Neural cell (in vitro differentiated cells): ENCODE data around the gene SLC9A3. TPM values are rescaled to one million over a fixed set of nuclear protein-coding genes. Genes with fewer than 3 reads are reported as not detected.
"Not testable (repeated sequence)": the region's sequence is repeated elsewhere in the genome, so short reads cannot be mapped to it uniquely, and the experiment has no call there.

Experiments
- H2AFZ ChIP-seq: fragments of 200-600, 300-800 bp; sonication (generic), shearing (Covaris generic); 2 replicates; pipeline ENCODE4 v1.6.0; 2014; ENCODE audit warnings: low read depth, mild to moderate bottlenecking, antibody characterized with exemption, low read length, moderate library complexity
- H3F3A ChIP-seq: fragments of 200-600 bp; shearing (Covaris generic); 2 replicates; pipeline ENCODE4 v1.6.1; 2016; ENCODE audit warnings: mild to moderate bottlenecking, moderate library complexity, mixed read lengths, antibody characterized with exemption, low read length; ENCODE audit not compliant: insufficient read depth, poor library complexity, severe bottlenecking
- H3K27ac ChIP-seq: fragments of 200-600, 300-800 bp; sonication (generic), shearing (Covaris generic); 2 replicates; pipeline ENCODE4 v1.5.1; 2014; ENCODE audit warnings: mild to moderate bottlenecking, low read length, moderate library complexity
- H3K27me3 ChIP-seq: fragments of 300-800, 200-600 bp; sonication (generic), shearing (Covaris generic); 2 replicates; pipeline ENCODE4 v1.6.0; 2014; ENCODE audit warnings: mild to moderate bottlenecking, low read depth, low read length, moderate library complexity; ENCODE audit not compliant: insufficient read depth
- H3K36me3 ChIP-seq: fragments of 300-800, 200-600 bp; sonication (generic), shearing (Covaris generic); 2 replicates; pipeline ENCODE4 v1.5.1; 2014; ENCODE audit warnings: mild to moderate bottlenecking, antibody characterized with exemption, low read length, moderate library complexity; ENCODE audit not compliant: insufficient read depth
- H3K4me2 ChIP-seq: fragments of 300-800, 200-600 bp; sonication (generic), shearing (Covaris generic); 2 replicates; pipeline ENCODE4 v1.6.0; 2014; ENCODE audit warnings: mild to moderate bottlenecking, low read length
- H3K4me3 ChIP-seq: fragments of 300-800, 200-600 bp; sonication (generic), shearing (Covaris generic); 2 replicates; pipeline ENCODE4 v1.5.1; 2014; ENCODE audit warnings: mild to moderate bottlenecking, low read length, moderate library complexity
- H3K79me2 ChIP-seq: fragments of 200-600 bp; shearing (Covaris generic); replicated peaks from 2 replicates; pipeline ENCODE4 v1.6.0; 2014; ENCODE audit warnings: mild to moderate bottlenecking, low read length, moderate library complexity; ENCODE audit not compliant: insufficient read depth
- H3K9ac ChIP-seq: fragments of 300-800, 200-600 bp; sonication (generic), shearing (Covaris generic); 2 replicates; pipeline ENCODE4 v1.6.1; 2016; ENCODE audit warnings: mild to moderate bottlenecking, low read length, mixed read lengths
- H3K9me2 ChIP-seq: fragments of 200-600 bp; shearing (Covaris generic); 2 replicates; pipeline ENCODE4 v1.6.1; 2016; ENCODE audit warnings: mild to moderate bottlenecking, low read length, mixed read lengths; ENCODE audit not compliant: insufficient read depth
- H3K9me3 ChIP-seq: fragments of 200-600, 300-800 bp; sonication (generic), shearing (Covaris generic); 2 replicates; pipeline ENCODE4 v1.6.1; 2016; ENCODE audit warnings: mild to moderate bottlenecking, mixed run types, low read length, moderate library complexity, mixed read lengths
- H4K20me1 ChIP-seq: fragments of 200-600 bp; shearing (Covaris generic); 2 replicates; pipeline ENCODE4 v1.6.1; 2016; ENCODE audit warnings: mild to moderate bottlenecking, mixed run types; ENCODE audit not compliant: insufficient read depth
- CTCF ChIP-seq: fragments of 450-650 bp; IDR thresholded peaks from 2 replicates; pipeline ENCODE4 v1.5.1; 2014; ENCODE audit warnings: antibody characterized with exemption, mild to moderate bottlenecking, moderate library complexity; ENCODE audit not compliant: poor library complexity, severe bottlenecking
- EP300 ChIP-seq: fragments of 450-650 bp; conservative IDR thresholded peaks from 2 replicates; pipeline ENCODE4 v1.6.1; 2014; ENCODE audit warnings: antibody characterized with exemption, mild to moderate bottlenecking, moderate library complexity; ENCODE audit not compliant: poor library complexity, severe bottlenecking
- EZH2 ChIP-seq: fragments of 200-600, 300-800 bp; shearing (Covaris generic), sonication (generic); IDR thresholded peaks from 2 replicates; pipeline ENCODE4 v1.6.1; 2014; ENCODE audit warnings: antibody characterized with exemption, low read length, borderline replicate concordance, mild to moderate bottlenecking; ENCODE audit not compliant: insufficient read depth, poor library complexity, severe bottlenecking
- MXI1 ChIP-seq: fragments of 450-650 bp; conservative IDR thresholded peaks from 2 replicates; pipeline ENCODE4 v1.6.1; 2014; ENCODE audit warnings: antibody characterized with exemption, mild to moderate bottlenecking; ENCODE audit not compliant: poor library complexity, severe bottlenecking
- POLR2AphosphoS5 ChIP-seq: IDR thresholded peaks from 2 replicates; pipeline ENCODE4 v1.6.1; 2012
- RAD21 ChIP-seq: fragments of 450-650 bp; conservative IDR thresholded peaks from 2 replicates; pipeline ENCODE4 v1.6.1; 2014; ENCODE audit warnings: antibody characterized with exemption, mild to moderate bottlenecking, moderate library complexity
- SMC3 ChIP-seq: fragments of 450-650 bp; conservative IDR thresholded peaks from 2 replicates; pipeline ENCODE4 v1.6.1; 2014; ENCODE audit warnings: antibody characterized with exemption, mild to moderate bottlenecking, moderate library complexity; ENCODE audit not compliant: poor library complexity
- TAF1 ChIP-seq: IDR thresholded peaks from 2 replicates; pipeline ENCODE4 v1.6.1; 2012; ENCODE audit warnings: low read depth
- polyA plus RNA-seq: library from polyadenylated mRNA; depleted of rRNA; stranded (reverse); fragments of >200 nt; gene quantifications from 2 replicates; pipeline ENCODE4 v1.2.3, GENCODE V29; 2014
- TF ChIP-seq, protein P1 (sequence below): IDR thresholded peaks from 2 replicates; pipeline ENCODE4 v1.6.1; 2012; ENCODE audit warnings: borderline replicate concordance

Gene SLC9A3
- polyA plus RNA-seq, 1 donor from 2014 or later: 4.0 TPM

DNA sequence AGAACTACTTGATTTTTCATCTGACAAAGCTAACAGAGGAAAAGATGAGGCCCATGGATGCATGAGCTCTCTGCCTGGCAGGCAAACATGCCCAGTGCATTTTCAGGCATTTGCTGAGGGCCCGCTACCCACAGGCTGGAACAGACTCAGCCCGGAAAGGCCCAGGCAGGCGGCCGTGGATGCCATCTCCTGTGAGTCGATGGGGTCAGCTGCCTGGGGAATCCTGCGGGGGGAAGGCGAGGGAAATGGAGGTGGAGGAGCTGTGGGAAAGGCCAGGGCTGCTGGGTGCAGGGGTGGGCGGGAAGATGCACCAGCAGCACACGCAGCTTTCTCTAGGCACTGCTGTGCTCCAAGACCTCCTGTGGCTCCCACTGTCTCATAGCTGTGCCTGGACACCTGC is 13.7 kb downstream of the SLC9A3 start:
- no peaks in the 10 kb centered on the region for H3K27me3 ChIP-seq
- no peaks in the 10 kb centered on the region for H3K36me3 ChIP-seq
- H3K4me2 ChIP-seq: no peak overlapping the region
- no peaks in the 10 kb centered on the region for H3F3A ChIP-seq
- H3K9ac ChIP-seq: no peak overlapping the region
- H3K9me2 ChIP-seq: no peaks in the 10 kb centered on the region
- no peak overlapping the region for H3K4me3 ChIP-seq
- H3K79me2 ChIP-seq: no peaks in the 10 kb centered on the region
- H2AFZ ChIP-seq: no peak overlapping the region
- no peaks in the 10 kb centered on the region for H3K9me3 ChIP-seq
- TF ChIP-seq EP300: no peak
- TF ChIP-seq CTCF: no peak
- H3K27ac ChIP-seq: no peak overlapping the region
- H4K20me1 ChIP-seq: no peaks in the 10 kb centered on the region

DNA sequence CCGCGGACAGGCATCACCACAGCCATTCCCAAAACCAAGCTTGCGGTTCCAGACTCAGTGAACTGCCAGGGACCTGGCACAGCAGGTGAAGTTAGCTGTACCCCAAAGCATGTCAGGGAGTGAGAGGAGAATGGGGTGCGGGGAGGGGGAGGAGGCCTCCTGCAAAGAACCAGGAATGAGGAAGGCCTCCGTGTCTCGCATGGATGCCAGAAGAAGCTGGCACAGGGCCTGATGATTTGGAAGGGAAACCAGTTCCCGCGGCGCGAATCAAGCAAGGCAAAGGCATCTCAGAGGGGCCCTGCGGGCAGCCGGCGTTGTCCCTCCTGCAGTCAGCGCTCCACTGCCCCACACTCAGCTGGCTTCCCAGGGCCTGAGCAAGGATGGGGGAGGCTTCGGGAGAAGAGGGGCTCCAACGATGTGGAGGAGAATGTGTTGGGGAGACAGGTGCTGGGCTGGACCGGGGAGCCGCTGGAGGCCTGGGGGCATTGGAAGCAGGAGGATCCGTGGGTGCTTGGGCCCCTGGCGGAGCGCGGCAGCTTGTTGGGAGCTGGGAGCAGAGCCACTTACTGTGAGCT is 14.6 kb downstream of the SLC9A3 start:
- no peak overlapping the region for H3K4me2 ChIP-seq
- H3K79me2 ChIP-seq: no peaks in the 10 kb centered on the region
- H3K9me3 ChIP-seq: no peaks in the 10 kb centered on the region
- no peak overlapping the region for H3K27ac ChIP-seq
- H3K36me3 ChIP-seq: no peaks in the 10 kb centered on the region
- TF ChIP-seq CTCF: no peak
- TF ChIP-seq, protein P1, sequence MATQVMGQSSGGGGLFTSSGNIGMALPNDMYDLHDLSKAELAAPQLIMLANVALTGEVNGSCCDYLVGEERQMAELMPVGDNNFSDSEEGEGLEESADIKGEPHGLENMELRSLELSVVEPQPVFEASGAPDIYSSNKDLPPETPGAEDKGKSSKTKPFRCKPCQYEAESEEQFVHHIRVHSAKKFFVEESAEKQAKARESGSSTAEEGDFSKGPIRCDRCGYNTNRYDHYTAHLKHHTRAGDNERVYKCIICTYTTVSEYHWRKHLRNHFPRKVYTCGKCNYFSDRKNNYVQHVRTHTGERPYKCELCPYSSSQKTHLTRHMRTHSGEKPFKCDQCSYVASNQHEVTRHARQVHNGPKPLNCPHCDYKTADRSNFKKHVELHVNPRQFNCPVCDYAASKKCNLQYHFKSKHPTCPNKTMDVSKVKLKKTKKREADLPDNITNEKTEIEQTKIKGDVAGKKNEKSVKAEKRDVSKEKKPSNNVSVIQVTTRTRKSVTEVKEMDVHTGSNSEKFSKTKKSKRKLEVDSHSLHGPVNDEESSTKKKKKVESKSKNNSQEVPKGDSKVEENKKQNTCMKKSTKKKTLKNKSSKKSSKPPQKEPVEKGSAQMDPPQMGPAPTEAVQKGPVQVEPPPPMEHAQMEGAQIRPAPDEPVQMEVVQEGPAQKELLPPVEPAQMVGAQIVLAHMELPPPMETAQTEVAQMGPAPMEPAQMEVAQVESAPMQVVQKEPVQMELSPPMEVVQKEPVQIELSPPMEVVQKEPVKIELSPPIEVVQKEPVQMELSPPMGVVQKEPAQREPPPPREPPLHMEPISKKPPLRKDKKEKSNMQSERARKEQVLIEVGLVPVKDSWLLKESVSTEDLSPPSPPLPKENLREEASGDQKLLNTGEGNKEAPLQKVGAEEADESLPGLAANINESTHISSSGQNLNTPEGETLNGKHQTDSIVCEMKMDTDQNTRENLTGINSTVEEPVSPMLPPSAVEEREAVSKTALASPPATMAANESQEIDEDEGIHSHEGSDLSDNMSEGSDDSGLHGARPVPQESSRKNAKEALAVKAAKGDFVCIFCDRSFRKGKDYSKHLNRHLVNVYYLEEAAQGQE: no peak
- TF ChIP-seq RAD21: no peak
- TF ChIP-seq SMC3: no peak
- TF ChIP-seq MXI1: no peak
- TF ChIP-seq EZH2: no peak
- TF ChIP-seq TAF1: no peak
- TF ChIP-seq EP300: no peak
- TF ChIP-seq POLR2AphosphoS5: no peak
- H3F3A ChIP-seq: no peaks in the 10 kb centered on the region
- H2AFZ ChIP-seq: no peak overlapping the region
- H4K20me1 ChIP-seq: no peaks in the 10 kb centered on the region
- H3K9ac ChIP-seq: no peak overlapping the region
- H3K4me3 ChIP-seq: no peak overlapping the region
- no peaks in the 10 kb centered on the region for H3K27me3 ChIP-seq
- H3K9me2 ChIP-seq: no peaks in the 10 kb centered on the region

GRCh38 chr5:507986-508575 is 16.2 kb downstream of the SLC9A3 start:
- not testable (repeated sequence) for H3K27ac ChIP-seq, H3K36me3 ChIP-seq, H3K9me2 ChIP-seq, H3K27me3 ChIP-seq, H3F3A ChIP-seq, H3K4me2 ChIP-seq, H3K9me3 ChIP-seq, H3K9ac ChIP-seq, H3K4me3 ChIP-seq, H2AFZ ChIP-seq, H4K20me1 ChIP-seq, H3K79me2 ChIP-seq
